HEK293 (cell line): ENCODE results near the gene KLK4.

Source experiments
- CTCF ChIA-PET: fragments of 350-600 bp; formaldehyde crosslinking; extraction: SDS; loops from one replicate; lab custom pipeline; 2021; ENCODE audit warnings: antibody characterized with exemption; lab: Yijun Ruan, JAX
- POLR2A ChIA-PET: fragments of 300-600 bp; formaldehyde crosslinking; extraction: SDS; loops from one replicate; lab custom pipeline; 2020; ENCODE audit warnings: antibody characterized with exemption, inconsistent platforms; lab: Yijun Ruan, JAX
- H3K27ac ChIP-seq: fragments of 200-500 bp; sonication (Bioruptor generic); 2 replicates; pipeline ENCODE4 v1.5.1; 2014; ENCODE audit warnings: low read depth, low read length, control low read depth, inconsistent platforms; ENCODE audit errors: extremely low read depth
- H3K36me3 ChIP-seq, 2 experiments: fragments of 200-500 bp in 1 of 2; sonication (Bioruptor generic) in 1 of 2; 1 replicate in 1 of 2; 2 replicates in 1 of 2; pipeline ENCODE4 v1.5.1; 2014 to 2017; ENCODE audit warnings: inconsistent platforms in 2 of 2, low read length in 2 of 2; ENCODE audit not compliant: control insufficient read depth in 2 of 2, insufficient read depth in 1 of 2
- H3K4me1 ChIP-seq: fragments of 200-500 bp; sonication (Bioruptor generic); 2 replicates; pipeline ENCODE4 v1.5.1; 2014; ENCODE audit warnings: mild to moderate bottlenecking, low read length, inconsistent platforms; ENCODE audit not compliant: control insufficient read depth, insufficient read depth
- H3K4me3 ChIP-seq: 2 replicates; pipeline ENCODE4 v1.5.1; 2011; ENCODE audit warnings: low read depth, mild to moderate bottlenecking, control low read depth, low read length, moderate library complexity
- H3K9me3 ChIP-seq: fragments of 200-500 bp; sonication (Bioruptor generic); 2 replicates; pipeline ENCODE4 v1.5.1; 2014; ENCODE audit warnings: low read depth, low read length, inconsistent platforms; ENCODE audit not compliant: control insufficient read depth, insufficient read depth
- GFI1B ChIP-seq: fragments of 450-650 bp; formaldehyde crosslinking; IDR thresholded peaks from 2 replicates; pipeline ENCODE4 v1.5.1; 2016; ENCODE audit warnings: missing biosample characterization, missing genetic modification characterization
- KLF1 ChIP-seq: fragments of 450-650 bp; formaldehyde crosslinking; IDR thresholded peaks from 2 replicates; pipeline ENCODE4 v1.5.1; 2016; ENCODE audit warnings: missing biosample characterization, missing genetic modification characterization
- KLF9 ChIP-seq: fragments of 450-650 bp; formaldehyde crosslinking; IDR thresholded peaks from 2 replicates; pipeline ENCODE4 v1.5.1; 2016; ENCODE audit warnings: missing biosample characterization, missing genetic modification characterization, low read depth
- PRDM1 ChIP-seq: fragments of 450-650 bp; formaldehyde crosslinking; IDR thresholded peaks from 2 replicates; pipeline ENCODE4; 2016; ENCODE audit warnings: missing biosample characterization, missing genetic modification characterization
- ZBTB21 ChIP-seq: fragments of 450-650 bp; formaldehyde crosslinking; IDR thresholded peaks from 2 replicates; pipeline ENCODE4 v1.5.1; 2017; ENCODE audit warnings: missing biosample characterization, missing genetic modification characterization
- ZFP3 ChIP-seq: fragments of 450-650 bp; formaldehyde crosslinking; IDR thresholded peaks from 2 replicates; pipeline ENCODE4 v1.5.1; 2016; ENCODE audit warnings: low read depth, missing biosample characterization, missing genetic modification characterization
- ZNF132 ChIP-seq: fragments of 450-650 bp; formaldehyde crosslinking; IDR thresholded peaks from 2 replicates; pipeline ENCODE4 v1.5.1; 2017; ENCODE audit warnings: missing biosample characterization, missing genetic modification characterization, borderline replicate concordance
- ZNF138 ChIP-seq: fragments of 450-650 bp; formaldehyde crosslinking; IDR thresholded peaks from 2 replicates; pipeline ENCODE4 v1.5.1; 2016; ENCODE audit warnings: missing biosample characterization, missing genetic modification characterization, borderline replicate concordance
- ZNF157 ChIP-seq: fragments of 450-650 bp; formaldehyde crosslinking; IDR thresholded peaks from 2 replicates; pipeline ENCODE4 v1.5.1; 2016; ENCODE audit warnings: missing biosample characterization, missing genetic modification characterization
- ZNF174 ChIP-seq: fragments of 450-650 bp; formaldehyde crosslinking; IDR thresholded peaks from 2 replicates; pipeline ENCODE4 v1.5.0; 2017; ENCODE audit warnings: missing biosample characterization, mild to moderate bottlenecking, missing genetic modification characterization
- ZNF248 ChIP-seq: fragments of 450-650 bp; formaldehyde crosslinking; IDR thresholded peaks from 2 replicates; pipeline ENCODE4 v1.5.1; 2017; ENCODE audit warnings: missing biosample characterization, missing genetic modification characterization
- ZNF266 ChIP-seq: fragments of 450-650 bp; formaldehyde crosslinking; IDR thresholded peaks from 2 replicates; pipeline ENCODE4 v1.5.1; 2016; ENCODE audit warnings: missing biosample characterization, missing genetic modification characterization, low read depth
- ZNF350 ChIP-seq: fragments of 450-650 bp; formaldehyde crosslinking; IDR thresholded peaks from 2 replicates; pipeline ENCODE4 v1.5.0; 2017; ENCODE audit warnings: missing biosample characterization, mild to moderate bottlenecking, missing genetic modification characterization
- ZNF555 ChIP-seq: fragments of 450-650 bp; formaldehyde crosslinking; conservative IDR thresholded peaks from 2 replicates; pipeline ENCODE4 v1.5.1; 2017; ENCODE audit warnings: missing biosample characterization, mild to moderate bottlenecking, missing genetic modification characterization, inconsistent platforms
- ZNF660 ChIP-seq: fragments of 450-650 bp; IDR thresholded peaks from 2 replicates; pipeline ENCODE4 v1.5.1; 2018; ENCODE audit warnings: missing biosample characterization, mild to moderate bottlenecking, missing genetic modification characterization
- ZNF701 ChIP-seq: fragments of 450-650 bp; formaldehyde crosslinking; IDR thresholded peaks from 2 replicates; pipeline ENCODE4 v1.5.1; 2016; ENCODE audit warnings: missing biosample characterization, missing genetic modification characterization
- ZNF792 ChIP-seq: fragments of 450-650 bp; formaldehyde crosslinking; IDR thresholded peaks from 2 replicates; pipeline ENCODE4 v1.5.1; 2016; ENCODE audit warnings: missing biosample characterization, missing genetic modification characterization
- ZSCAN16 ChIP-seq: fragments of 450-650 bp; formaldehyde crosslinking; IDR thresholded peaks from 2 replicates; pipeline ENCODE4 v1.5.1; 2016; ENCODE audit warnings: missing biosample characterization, missing genetic modification characterization
- TF ChIP-seq, protein P1 (sequence below): IDR thresholded peaks from 2 replicates; pipeline ENCODE4 v1.6.1; 2011; ENCODE audit warnings: mild to moderate bottlenecking, low read depth, low read length, borderline replicate concordance
- TF ChIP-seq, protein P2 (sequence below): fragments of 450-650 bp; formaldehyde crosslinking; IDR thresholded peaks from 2 replicates; pipeline ENCODE4 v1.5.1; 2016; ENCODE audit warnings: missing biosample characterization, missing genetic modification characterization
- TF ChIP-seq, protein P3 (sequence below): fragments of 450-650 bp; formaldehyde crosslinking; optimal IDR thresholded peaks from 2 replicates; pipeline ENCODE3; 2016; ENCODE audit warnings: missing biosample characterization, mild to moderate bottlenecking, missing genetic modification characterization
- TF ChIP-seq, protein P4 (sequence below): fragments of 450-650 bp; formaldehyde crosslinking; IDR thresholded peaks from 2 replicates; pipeline ENCODE4 v1.5.1; 2016; ENCODE audit warnings: missing biosample characterization, missing genetic modification characterization
- TF ChIP-seq, protein P5 (sequence below): fragments of 450-650 bp; formaldehyde crosslinking; IDR thresholded peaks from 2 replicates; pipeline ENCODE4 v1.5.1; 2016; ENCODE audit warnings: missing biosample characterization, missing genetic modification characterization
- TF ChIP-seq, protein P6 (sequence below): fragments of 450-650 bp; formaldehyde crosslinking; IDR thresholded peaks from 2 replicates; pipeline ENCODE4 v1.5.1; 2017; ENCODE audit warnings: missing biosample characterization, missing genetic modification characterization

The KLK4 gene

DNA sequence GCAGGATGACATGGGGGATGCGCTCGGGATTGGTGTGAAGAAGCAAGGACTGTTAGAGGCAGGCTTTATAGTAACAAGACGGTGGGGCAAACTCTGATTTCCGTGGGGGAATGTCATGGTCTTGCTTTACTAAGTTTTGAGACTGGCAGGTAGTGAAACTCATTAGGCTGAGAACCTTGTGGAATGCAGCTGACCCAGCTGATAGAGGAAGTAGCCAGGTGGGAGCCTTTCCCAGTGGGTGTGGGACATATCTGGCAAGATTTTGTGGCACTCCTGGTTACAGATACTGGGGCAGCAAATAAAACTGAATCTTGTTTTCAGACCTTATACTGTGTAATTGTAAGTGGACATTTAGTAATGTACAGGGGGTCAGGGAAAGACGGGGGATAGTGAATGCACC is 31.0 kb downstream of the KLK4 start (continued):
- TF ChIP-seq, protein P1, sequence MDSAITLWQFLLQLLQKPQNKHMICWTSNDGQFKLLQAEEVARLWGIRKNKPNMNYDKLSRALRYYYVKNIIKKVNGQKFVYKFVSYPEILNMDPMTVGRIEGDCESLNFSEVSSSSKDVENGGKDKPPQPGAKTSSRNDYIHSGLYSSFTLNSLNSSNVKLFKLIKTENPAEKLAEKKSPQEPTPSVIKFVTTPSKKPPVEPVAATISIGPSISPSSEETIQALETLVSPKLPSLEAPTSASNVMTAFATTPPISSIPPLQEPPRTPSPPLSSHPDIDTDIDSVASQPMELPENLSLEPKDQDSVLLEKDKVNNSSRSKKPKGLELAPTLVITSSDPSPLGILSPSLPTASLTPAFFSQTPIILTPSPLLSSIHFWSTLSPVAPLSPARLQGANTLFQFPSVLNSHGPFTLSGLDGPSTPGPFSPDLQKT, result no peak
- TF ChIP-seq ZNF174 (tag by site-specific recombination) (no peak), ZNF138 (tag by site-specific recombination) (no peak), ZNF701 (tag by site-specific recombination) (no peak)

DNA sequence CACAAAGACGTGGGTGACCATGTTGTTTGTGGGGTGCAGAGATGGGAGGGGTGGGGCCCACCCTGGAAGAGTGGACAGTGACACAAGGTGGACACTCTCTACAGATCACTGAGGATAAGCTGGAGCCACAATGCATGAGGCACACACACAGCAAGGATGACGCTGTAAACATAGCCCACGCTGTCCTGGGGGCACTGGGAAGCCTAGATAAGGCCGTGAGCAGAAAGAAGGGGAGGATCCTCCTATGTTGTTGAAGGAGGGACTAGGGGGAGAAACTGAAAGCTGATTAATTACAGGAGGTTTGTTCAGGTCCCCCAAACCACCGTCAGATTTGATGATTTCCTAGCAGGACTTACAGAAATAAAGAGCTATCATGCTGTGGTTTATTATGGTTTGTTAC is 32.3 kb downstream of the KLK4 start:
- no peaks in the 10 kb centered on the region for H3K36me3 ChIP-seq
- H3K9me3 ChIP-seq, result no peaks in the 10 kb centered on the region
- no peak overlapping the region for H3K4me3 ChIP-seq
- ChIA-PET CTCF (interaction anchor here (0.6 to 0.9 kb wide), 4 partner anchors 20 to 342 kb away, joined by 3 to 5 read pairs (median 4); no protein-coding TSS in a partner anchor), POLR2A (no interaction called here)
- no peaks in the 10 kb centered on the region for H3K4me1 ChIP-seq
- TF ChIP-seq, protein P2, sequence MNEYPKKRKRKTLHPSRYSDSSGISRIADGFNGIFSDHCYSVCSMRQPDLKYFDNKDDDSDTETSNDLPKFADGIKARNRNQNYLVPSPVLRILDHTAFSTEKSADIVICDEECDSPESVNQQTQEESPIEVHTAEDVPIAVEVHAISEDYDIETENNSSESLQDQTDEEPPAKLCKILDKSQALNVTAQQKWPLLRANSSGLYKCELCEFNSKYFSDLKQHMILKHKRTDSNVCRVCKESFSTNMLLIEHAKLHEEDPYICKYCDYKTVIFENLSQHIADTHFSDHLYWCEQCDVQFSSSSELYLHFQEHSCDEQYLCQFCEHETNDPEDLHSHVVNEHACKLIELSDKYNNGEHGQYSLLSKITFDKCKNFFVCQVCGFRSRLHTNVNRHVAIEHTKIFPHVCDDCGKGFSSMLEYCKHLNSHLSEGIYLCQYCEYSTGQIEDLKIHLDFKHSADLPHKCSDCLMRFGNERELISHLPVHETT (tag by site-specific recombination), result no peak
- no peak overlapping the region for H3K27ac ChIP-seq

DNA sequence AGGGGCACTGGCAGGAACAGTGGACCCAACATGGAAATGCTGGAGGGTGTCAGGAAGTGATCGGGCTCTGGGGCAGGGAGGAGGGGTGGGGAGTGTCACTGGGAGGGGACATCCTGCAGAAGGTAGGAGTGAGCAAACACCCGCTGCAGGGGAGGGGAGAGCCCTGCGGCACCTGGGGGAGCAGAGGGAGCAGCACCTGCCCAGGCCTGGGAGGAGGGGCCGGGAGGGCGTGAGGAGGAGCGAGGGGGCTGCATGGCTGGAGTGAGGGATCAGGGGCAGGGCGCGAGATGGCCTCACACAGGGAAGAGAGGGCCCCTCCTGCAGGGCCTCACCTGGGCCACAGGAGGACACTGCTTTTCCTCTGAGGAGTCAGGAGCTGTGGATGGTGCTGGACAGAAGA is 33.9 kb downstream of the KLK4 start:
- H3K4me3 ChIP-seq, result no peak overlapping the region
- H3K36me3 ChIP-seq, result no peaks in the 10 kb centered on the region
- H3K4me1 ChIP-seq, result no peaks in the 10 kb centered on the region
- POLR2A ChIA-PET, result no interaction called here
- no peaks in the 10 kb centered on the region for H3K9me3 ChIP-seq
- H3K27ac ChIP-seq, result no peak overlapping the region
- no peak for TF ChIP-seq ZNF132 (tag by site-specific recombination)
- TF ChIP-seq ZNF555 (tag by site-specific recombination), result no peak
- no peak for TF ChIP-seq KLF1 (tag by site-specific recombination)
- no peak for TF ChIP-seq ZNF792 (tag by site-specific recombination)
- TF ChIP-seq, protein P3, sequence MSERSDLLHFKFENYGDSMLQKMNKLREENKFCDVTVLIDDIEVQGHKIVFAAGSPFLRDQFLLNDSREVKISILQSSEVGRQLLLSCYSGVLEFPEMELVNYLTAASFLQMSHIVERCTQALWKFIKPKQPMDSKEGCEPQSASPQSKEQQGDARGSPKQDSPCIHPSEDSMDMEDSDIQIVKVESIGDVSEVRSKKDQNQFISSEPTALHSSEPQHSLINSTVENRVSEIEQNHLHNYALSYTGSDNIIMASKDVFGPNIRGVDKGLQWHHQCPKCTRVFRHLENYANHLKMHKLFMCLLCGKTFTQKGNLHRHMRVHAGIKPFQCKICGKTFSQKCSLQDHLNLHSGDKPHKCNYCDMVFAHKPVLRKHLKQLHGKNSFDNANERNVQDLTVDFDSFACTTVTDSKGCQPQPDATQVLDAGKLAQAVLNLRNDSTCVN (tag by site-specific recombination), result no peak
- TF ChIP-seq, protein P4, sequence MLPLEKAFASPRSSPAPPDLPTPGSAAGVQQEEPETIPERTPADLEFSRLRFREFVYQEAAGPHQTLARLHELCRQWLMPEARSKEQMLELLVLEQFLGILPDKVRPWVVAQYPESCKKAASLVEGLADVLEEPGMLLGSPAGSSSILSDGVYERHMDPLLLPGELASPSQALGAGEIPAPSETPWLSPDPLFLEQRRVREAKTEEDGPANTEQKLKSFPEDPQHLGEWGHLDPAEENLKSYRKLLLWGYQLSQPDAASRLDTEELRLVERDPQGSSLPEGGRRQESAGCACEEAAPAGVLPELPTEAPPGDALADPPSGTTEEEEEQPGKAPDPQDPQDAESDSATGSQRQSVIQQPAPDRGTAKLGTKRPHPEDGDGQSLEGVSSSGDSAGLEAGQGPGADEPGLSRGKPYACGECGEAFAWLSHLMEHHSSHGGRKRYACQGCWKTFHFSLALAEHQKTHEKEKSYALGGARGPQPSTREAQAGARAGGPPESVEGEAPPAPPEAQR (tag by site-specific recombination), result no peak
- no peak for TF ChIP-seq ZFP3 (tag by site-specific recombination)
- no peak for TF ChIP-seq GFI1B (tag by site-specific recombination)
- TF ChIP-seq ZNF660 (tag by site-specific recombination), result no peak
- no peak for TF ChIP-seq ZNF266
- no peak for TF ChIP-seq PRDM1 (tag by site-specific recombination)
- no peak for TF ChIP-seq ZNF138 (tag by site-specific recombination)
- TF ChIP-seq ZSCAN16 (tag by site-specific recombination), result no peak
- no peak for TF ChIP-seq KLF9 (tag by site-specific recombination)
- no peak for TF ChIP-seq ZNF350 (tag by site-specific recombination)
- no peak for TF ChIP-seq ZNF248 (tag by site-specific recombination)
- TF ChIP-seq ZNF157 (tag by site-specific recombination), result no peak
- no peak for TF ChIP-seq ZBTB21
- TF ChIP-seq, protein P5, sequence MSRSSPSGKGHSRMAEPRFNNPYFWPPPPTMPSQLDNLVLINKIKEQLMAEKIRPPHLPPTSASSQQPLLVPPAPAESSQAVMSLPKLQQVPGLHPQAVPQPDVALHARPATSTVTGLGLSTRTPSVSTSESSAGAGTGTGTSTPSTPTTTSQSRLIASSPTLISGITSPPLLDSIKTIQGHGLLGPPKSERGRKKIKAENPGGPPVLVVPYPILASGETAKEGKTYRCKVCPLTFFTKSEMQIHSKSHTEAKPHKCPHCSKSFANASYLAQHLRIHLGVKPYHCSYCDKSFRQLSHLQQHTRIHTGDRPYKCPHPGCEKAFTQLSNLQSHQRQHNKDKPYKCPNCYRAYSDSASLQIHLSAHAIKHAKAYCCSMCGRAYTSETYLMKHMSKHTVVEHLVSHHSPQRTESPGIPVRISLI (tag by site-specific recombination), result no peak
- TF ChIP-seq, protein P6, sequence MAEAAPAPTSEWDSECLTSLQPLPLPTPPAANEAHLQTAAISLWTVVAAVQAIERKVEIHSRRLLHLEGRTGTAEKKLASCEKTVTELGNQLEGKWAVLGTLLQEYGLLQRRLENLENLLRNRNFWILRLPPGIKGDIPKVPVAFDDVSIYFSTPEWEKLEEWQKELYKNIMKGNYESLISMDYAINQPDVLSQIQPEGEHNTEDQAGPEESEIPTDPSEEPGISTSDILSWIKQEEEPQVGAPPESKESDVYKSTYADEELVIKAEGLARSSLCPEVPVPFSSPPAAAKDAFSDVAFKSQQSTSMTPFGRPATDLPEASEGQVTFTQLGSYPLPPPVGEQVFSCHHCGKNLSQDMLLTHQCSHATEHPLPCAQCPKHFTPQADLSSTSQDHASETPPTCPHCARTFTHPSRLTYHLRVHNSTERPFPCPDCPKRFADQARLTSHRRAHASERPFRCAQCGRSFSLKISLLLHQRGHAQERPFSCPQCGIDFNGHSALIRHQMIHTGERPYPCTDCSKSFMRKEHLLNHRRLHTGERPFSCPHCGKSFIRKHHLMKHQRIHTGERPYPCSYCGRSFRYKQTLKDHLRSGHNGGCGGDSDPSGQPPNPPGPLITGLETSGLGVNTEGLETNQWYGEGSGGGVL, result no peak
- TF ChIP-seq, all 188 proteins: peak for 0
- CTCF ChIA-PET, result no interaction called here
